ENCODE measurements around the gene MTHFD1. TPM values are rescaled to one million over a fixed set of nuclear protein-coding genes. Genes with fewer than 3 reads are reported as not detected.
A peak's percentile ranks its signal among the peaks of the same experiment; 100 is the strongest.
"Not testable (repeated sequence)": the region's sequence is repeated elsewhere in the genome, so short reads cannot be mapped to it uniquely, and the experiment has no call there.

The MTHFD1 gene
- polyA plus RNA-seq, 1 donor (not counting 4 experiments of a cell fraction or from before 2014, with no cell fraction given), result 63.2 TPM

DNA sequence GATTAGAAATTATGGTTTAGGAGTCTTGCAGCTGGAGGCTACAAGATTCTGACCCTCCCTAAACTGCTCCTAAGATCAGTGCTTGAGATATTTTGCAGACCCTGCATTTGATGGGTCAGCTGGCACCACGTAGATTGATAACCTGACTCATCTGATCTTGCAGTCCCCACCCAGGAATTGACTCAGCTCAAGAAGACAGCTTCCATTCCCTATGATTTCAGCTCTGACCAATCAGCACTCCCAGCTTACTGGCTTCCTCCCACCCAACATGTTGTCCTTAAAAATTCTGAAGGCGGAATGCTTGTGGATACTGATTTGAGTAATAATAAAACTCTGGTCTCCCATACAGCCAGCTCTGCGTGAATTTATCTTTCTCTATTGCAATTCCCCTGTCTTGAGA, 23.2 kb upstream of the MTHFD1 start:
- Histone ChIP-seq H2AFZ (ENCODE audit: control insufficient read depth, low read length) (no peak overlapping the region), H3K4me1 (ENCODE audit: control insufficient read depth, extremely low read depth, insufficient read depth, low read length) (peaks cover 13% of the 10 kb centered on the region), H3K9me1 (ENCODE audit: control insufficient read depth, extremely low read depth, insufficient read depth, low read length) (no peaks in the 10 kb centered on the region), H3K27ac (ENCODE audit: control insufficient read depth, insufficient read depth, low read length) (no peak overlapping the region), H3K27me3 (ENCODE audit: control insufficient read depth, extremely low read depth, insufficient read depth, low read length) (no peaks in the 10 kb centered on the region), H3K4me3 (ENCODE audit: control insufficient read depth in 2 of 3, extremely low read depth in 1 of 3, insufficient read depth in 2 of 3, low read depth in 1 of 3, low read length in 3 of 3) (no peak overlapping the region), H3K36me3 (ENCODE audit: control insufficient read depth in 2 of 2, extremely low read depth in 1 of 2, insufficient read depth in 2 of 2, low read length in 2 of 2) (no peaks in the 10 kb centered on the region), H3K4me2 (ENCODE audit: control insufficient read depth, extremely low read depth, insufficient read depth, low read depth, low read length) (no peak overlapping the region), H3K9ac (ENCODE audit: control insufficient read depth, extremely low read depth, insufficient read depth, low read length) (no peak overlapping the region), H4K20me1 (ENCODE audit: control insufficient read depth, extremely low read depth, insufficient read depth, low read length) (no peaks in the 10 kb centered on the region), H3K79me2 (ENCODE audit: control insufficient read depth, insufficient read depth, low read length) (no peaks in the 10 kb centered on the region), H3K9me3 (ENCODE audit: control insufficient read depth, low read depth, low read length) (no peaks in the 10 kb centered on the region)
- DNase-seq (ENCODE audit: low read depth, low spot score) (no peak), FAIRE-seq (peak; percentile 29)
- dilution Hi-C loops (cut with MboI; ENCODE audit: extremely low pct_ligation_motif_present, low sequenced_read_pairs), result no loop called here
- TF ChIP-seq EZH2 (IDR thresholded peaks at IDR 0.05; ENCODE audit: low read length), result no peak

DNA sequence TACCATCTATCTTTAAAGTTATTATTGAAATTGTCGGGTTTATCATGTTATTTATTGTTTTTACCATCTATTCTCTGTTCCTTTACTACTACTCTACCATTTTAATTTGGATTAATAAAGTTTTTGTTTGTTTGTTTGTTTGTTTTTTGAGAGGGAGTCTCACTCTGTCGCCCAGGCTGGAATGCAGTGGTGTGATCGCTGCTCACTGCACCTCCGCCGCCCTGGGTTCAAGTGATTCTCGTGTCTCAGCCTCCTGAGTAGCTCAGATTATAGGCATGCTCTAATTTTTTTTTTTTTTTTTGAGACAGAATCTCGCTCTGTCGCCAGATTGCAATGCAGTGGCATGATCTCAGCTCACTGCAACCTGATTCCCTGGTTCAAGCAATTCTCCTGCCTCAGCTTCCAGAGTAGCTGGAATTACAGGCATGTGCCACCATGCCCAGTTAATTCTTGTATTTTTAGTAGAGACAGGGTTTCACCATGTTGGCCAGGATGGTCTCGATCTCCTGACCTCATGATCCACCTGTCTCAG, 22.7 kb upstream of the MTHFD1 start:
- FAIRE-seq; H3K4me2 ChIP-seq (ENCODE audit: control insufficient read depth, extremely low read depth, insufficient read depth, low read depth, low read length); H3K9me1 ChIP-seq (ENCODE audit: control insufficient read depth, extremely low read depth, insufficient read depth, low read length); H3K27ac ChIP-seq (ENCODE audit: control insufficient read depth, insufficient read depth, low read length); H3K79me2 ChIP-seq (ENCODE audit: control insufficient read depth, insufficient read depth, low read length); H2AFZ ChIP-seq (ENCODE audit: control insufficient read depth, low read length); H3K27me3 ChIP-seq (ENCODE audit: control insufficient read depth, extremely low read depth, insufficient read depth, low read length); dilution Hi-C loops (cut with MboI; ENCODE audit: extremely low pct_ligation_motif_present, low sequenced_read_pairs); H3K4me3 ChIP-seq (ENCODE audit: control insufficient read depth in 2 of 3, extremely low read depth in 1 of 3, insufficient read depth in 2 of 3, low read depth in 1 of 3, low read length in 3 of 3); H3K9ac ChIP-seq (ENCODE audit: control insufficient read depth, extremely low read depth, insufficient read depth, low read length); H3K9me3 ChIP-seq (ENCODE audit: control insufficient read depth, low read depth, low read length); H3K36me3 ChIP-seq (ENCODE audit: control insufficient read depth in 2 of 2, extremely low read depth in 1 of 2, insufficient read depth in 2 of 2, low read length in 2 of 2); DNase-seq (ENCODE audit: low read depth, low spot score); H4K20me1 ChIP-seq (ENCODE audit: control insufficient read depth, extremely low read depth, insufficient read depth, low read length): not testable (repeated sequence)
- peaks cover 13% of the 10 kb centered on the region for H3K4me1 ChIP-seq (ENCODE audit: control insufficient read depth, extremely low read depth, insufficient read depth, low read length)

DNA sequence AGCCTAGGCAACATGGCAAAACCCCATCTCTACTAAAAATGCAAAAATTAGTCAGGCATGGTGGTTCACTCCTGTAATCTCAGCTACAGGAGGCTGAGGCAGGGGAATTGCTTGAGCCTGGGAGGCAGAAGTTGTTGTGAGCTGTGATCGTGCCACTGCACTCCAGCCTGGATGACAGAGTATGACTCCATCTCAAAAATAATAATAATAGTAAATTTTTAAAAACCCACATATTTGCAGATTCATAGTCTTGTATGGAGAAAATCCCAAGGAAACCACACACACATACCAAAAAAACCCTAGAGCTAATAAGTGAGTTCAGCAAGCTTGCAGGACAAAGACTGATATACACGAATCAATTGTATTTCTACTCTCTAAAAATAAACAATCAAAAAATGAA, 19.0 kb upstream of the MTHFD1 start:
- Histone ChIP-seq H3K9me3 (ENCODE audit: control insufficient read depth, low read depth, low read length) (no peaks in the 10 kb centered on the region), H3K4me1 (ENCODE audit: control insufficient read depth, extremely low read depth, insufficient read depth, low read length) (peaks cover 7% of the 10 kb centered on the region), H2AFZ (ENCODE audit: control insufficient read depth, low read length) (no peak overlapping the region), H3K9ac (ENCODE audit: control insufficient read depth, extremely low read depth, insufficient read depth, low read length) (no peak overlapping the region), H3K27ac (ENCODE audit: control insufficient read depth, insufficient read depth, low read length) (no peak overlapping the region), H3K27me3 (ENCODE audit: control insufficient read depth, extremely low read depth, insufficient read depth, low read length) (no peaks in the 10 kb centered on the region), H3K36me3 (ENCODE audit: control insufficient read depth in 2 of 2, extremely low read depth in 1 of 2, insufficient read depth in 2 of 2, low read length in 2 of 2) (no peaks in the 10 kb centered on the region), H3K79me2 (ENCODE audit: control insufficient read depth, insufficient read depth, low read length) (no peaks in the 10 kb centered on the region), H3K4me2 (ENCODE audit: control insufficient read depth, extremely low read depth, insufficient read depth, low read depth, low read length) (no peak overlapping the region), H3K9me1 (ENCODE audit: control insufficient read depth, extremely low read depth, insufficient read depth, low read length) (no peaks in the 10 kb centered on the region), H3K4me3 (ENCODE audit: control insufficient read depth in 2 of 3, extremely low read depth in 1 of 3, insufficient read depth in 2 of 3, low read depth in 1 of 3, low read length in 3 of 3) (no peak overlapping the region), H4K20me1 (ENCODE audit: control insufficient read depth, extremely low read depth, insufficient read depth, low read length) (no peaks in the 10 kb centered on the region)
- dilution Hi-C loops (cut with MboI; ENCODE audit: extremely low pct_ligation_motif_present, low sequenced_read_pairs), result no loop called here
- no peak for TF ChIP-seq EZH2 (IDR thresholded peaks at IDR 0.05; ENCODE audit: low read length)
- TF ChIP-seq, protein P1, sequence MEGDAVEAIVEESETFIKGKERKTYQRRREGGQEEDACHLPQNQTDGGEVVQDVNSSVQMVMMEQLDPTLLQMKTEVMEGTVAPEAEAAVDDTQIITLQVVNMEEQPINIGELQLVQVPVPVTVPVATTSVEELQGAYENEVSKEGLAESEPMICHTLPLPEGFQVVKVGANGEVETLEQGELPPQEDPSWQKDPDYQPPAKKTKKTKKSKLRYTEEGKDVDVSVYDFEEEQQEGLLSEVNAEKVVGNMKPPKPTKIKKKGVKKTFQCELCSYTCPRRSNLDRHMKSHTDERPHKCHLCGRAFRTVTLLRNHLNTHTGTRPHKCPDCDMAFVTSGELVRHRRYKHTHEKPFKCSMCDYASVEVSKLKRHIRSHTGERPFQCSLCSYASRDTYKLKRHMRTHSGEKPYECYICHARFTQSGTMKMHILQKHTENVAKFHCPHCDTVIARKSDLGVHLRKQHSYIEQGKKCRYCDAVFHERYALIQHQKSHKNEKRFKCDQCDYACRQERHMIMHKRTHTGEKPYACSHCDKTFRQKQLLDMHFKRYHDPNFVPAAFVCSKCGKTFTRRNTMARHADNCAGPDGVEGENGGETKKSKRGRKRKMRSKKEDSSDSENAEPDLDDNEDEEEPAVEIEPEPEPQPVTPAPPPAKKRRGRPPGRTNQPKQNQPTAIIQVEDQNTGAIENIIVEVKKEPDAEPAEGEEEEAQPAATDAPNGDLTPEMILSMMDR (optimal IDR thresholded peaks at IDR 0.05 in 1 of 3, IDR thresholded peaks at IDR 0.05 in 1 of 3, conservative IDR thresholded peaks at IDR 0.05 in 1 of 3; ENCODE audit: extremely low read depth in 1 of 3, insufficient read depth in 2 of 3, low read length in 3 of 3), result no peak
- no peak for DNase-seq (ENCODE audit: low read depth, low spot score)
- FAIRE-seq, result no peak
